ENCODE measurements around the gene PKP1.

Gene PKP1

DNA sequence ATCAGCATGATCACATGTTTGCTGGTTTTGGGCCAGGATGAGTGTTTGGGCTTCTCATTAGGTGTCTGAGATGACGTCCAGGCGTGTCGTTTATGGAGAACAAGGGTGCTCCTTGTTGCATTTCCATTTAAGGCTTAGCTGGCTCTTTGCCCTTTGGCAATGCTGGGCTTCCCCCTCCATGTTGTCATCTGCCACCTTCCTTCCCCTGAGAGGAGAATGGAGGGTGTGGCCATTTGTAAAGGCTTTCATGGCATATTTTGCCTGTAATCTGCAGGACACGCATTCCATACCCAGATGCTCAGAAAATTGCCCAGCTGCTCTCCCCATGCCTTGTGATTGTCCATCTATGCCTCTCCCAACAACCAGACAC is 27.7 kb downstream of the PKP1 start:
- Histone ChIP-seq H3K79me1 (replicated peaks; ENCODE audit: low read length, poor library complexity, severe bottlenecking) (no peaks in the 10 kb centered on the region), H3K4me2 (ENCODE audit: low read length, poor library complexity, severe bottlenecking) (no peak overlapping the region), H2AFZ (ENCODE audit: low read depth, low read length) (no peak overlapping the region), H4K8ac (ENCODE audit: low read length) (no peak overlapping the region), H3K4me1 (ENCODE audit: control insufficient read depth, insufficient read depth, low read depth, low read length) (peaks cover 3% of the 10 kb centered on the region), H4K91ac (ENCODE audit: low read length) (no peak overlapping the region), H3K23ac (ENCODE audit: low read length in 2 of 2) (no peak overlapping the region), H2BK120ac (ENCODE audit: low read depth, low read length) (no peak overlapping the region), H3K18ac (ENCODE audit: low read depth in 1 of 2, low read length in 2 of 2) (no peak overlapping the region), H3K4me3 (ENCODE audit: insufficient read depth in 1 of 2, low read depth in 1 of 2, low read length in 2 of 2) (no peak overlapping the region), H3K27ac (ENCODE audit: low read length, poor library complexity, severe bottlenecking) (no peak overlapping the region), H3K36me3 (ENCODE audit: control insufficient read depth in 1 of 2, insufficient read depth in 2 of 2, low read depth in 1 of 2, low read length in 2 of 2) (no peaks in the 10 kb centered on the region), H2BK5ac (ENCODE audit: low read depth, low read length, poor library complexity, severe bottlenecking) (no peak overlapping the region), H2AK5ac (ENCODE audit: low read length, severe bottlenecking) (no peak overlapping the region), H2BK12ac (ENCODE audit: low read length in 2 of 2) (no peak overlapping the region), H3K4ac (ENCODE audit: low read depth in 1 of 2, low read length in 2 of 2) (no peak overlapping the region), H3K9ac (ENCODE audit: low read length) (no peak overlapping the region), H3K9me3 (ENCODE audit: control insufficient read depth, low read length) (peaks cover 2% of the 10 kb centered on the region), H3K14ac (ENCODE audit: low read length in 2 of 2) (no peak overlapping the region), H3K27me3 (ENCODE audit: control insufficient read depth in 1 of 2, insufficient read depth in 1 of 2, low read length in 2 of 2) (peaks cover 71 to 73% of the 10 kb centered on the region in 2 experiments), H2BK15ac (ENCODE audit: low read depth, poor library complexity, severe bottlenecking) (no peak overlapping the region)
- no peak for DNase-seq
- 96% methylated on average over 3 of the region's 4 CpGs for WGBS

DNA sequence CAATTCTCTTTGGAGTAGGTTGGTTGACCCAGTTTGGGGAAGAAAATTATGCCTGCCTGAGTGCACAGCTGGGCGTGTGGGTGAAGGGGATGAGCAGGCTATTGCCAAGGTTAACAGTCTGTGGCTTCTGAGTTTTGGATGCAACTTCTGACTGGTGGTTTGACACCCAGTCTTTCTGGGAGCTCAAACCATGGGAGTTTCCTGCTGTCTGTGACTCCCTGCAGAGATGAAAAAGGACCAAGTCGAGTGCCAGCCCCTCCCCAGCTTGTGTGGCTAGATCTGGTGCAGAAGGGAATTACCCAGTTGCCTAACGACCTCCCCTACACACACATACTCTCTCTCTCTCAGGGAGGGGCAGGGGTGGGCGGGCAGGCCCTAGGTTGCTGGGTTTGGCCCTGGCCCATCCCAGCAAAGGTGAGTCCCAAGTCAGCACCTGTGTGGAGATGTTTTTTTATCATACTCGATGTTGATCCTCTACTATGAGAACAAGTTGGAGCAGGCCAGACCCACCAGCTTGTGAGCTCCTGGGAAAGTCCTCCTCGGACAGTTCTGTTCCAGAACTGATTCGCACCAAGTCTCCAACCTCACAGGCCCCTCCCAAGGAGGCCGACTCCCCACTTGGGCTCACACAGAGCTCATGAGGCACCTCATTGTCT is 28.2 kb downstream of the PKP1 start:
- Histone ChIP-seq H3K79me1 (replicated peaks; ENCODE audit: low read length, poor library complexity, severe bottlenecking) (no peaks in the 10 kb centered on the region), H3K36me3 (ENCODE audit: control insufficient read depth in 1 of 2, insufficient read depth in 2 of 2, low read depth in 1 of 2, low read length in 2 of 2) (no peaks in the 10 kb centered on the region), H3K4ac (ENCODE audit: low read depth in 1 of 2, low read length in 2 of 2) (no peak overlapping the region), H3K4me1 (ENCODE audit: control insufficient read depth, insufficient read depth, low read depth, low read length) (peaks cover 3% of the 10 kb centered on the region), H2BK15ac (ENCODE audit: low read depth, poor library complexity, severe bottlenecking) (no peak overlapping the region), H3K9me3 (ENCODE audit: control insufficient read depth, low read length) (peaks cover 3% of the 10 kb centered on the region), H3K27ac (ENCODE audit: low read length, poor library complexity, severe bottlenecking) (no peak overlapping the region), H2BK12ac (ENCODE audit: low read length in 2 of 2) (no peak overlapping the region), H2AK5ac (ENCODE audit: low read length, severe bottlenecking) (no peak overlapping the region), H3K4me2 (ENCODE audit: low read length, poor library complexity, severe bottlenecking) (no peak overlapping the region), H2BK120ac (ENCODE audit: low read depth, low read length) (no peak overlapping the region), H4K8ac (ENCODE audit: low read length) (no peak overlapping the region), H3K23ac (ENCODE audit: low read length in 2 of 2) (no peak overlapping the region), H4K91ac (ENCODE audit: low read length) (no peak overlapping the region), H3K4me3 (ENCODE audit: insufficient read depth in 1 of 2, low read depth in 1 of 2, low read length in 2 of 2) (no peak overlapping the region), H3K14ac (ENCODE audit: low read length in 2 of 2) (no peak overlapping the region), H2BK5ac (ENCODE audit: low read depth, low read length, poor library complexity, severe bottlenecking) (no peak overlapping the region), H2AFZ (ENCODE audit: low read depth, low read length) (no peak overlapping the region), H3K9ac (ENCODE audit: low read length) (no peak overlapping the region), H3K18ac (ENCODE audit: low read depth in 1 of 2, low read length in 2 of 2) (no peak overlapping the region), H3K27me3 (ENCODE audit: control insufficient read depth in 1 of 2, insufficient read depth in 1 of 2, low read length in 2 of 2) (peaks cover 71 to 74% of the 10 kb centered on the region in 2 experiments)
- WGBS: 29% methylated on average over 7 of the region's 8 CpGs
- DNase-seq: no peak

DNA sequence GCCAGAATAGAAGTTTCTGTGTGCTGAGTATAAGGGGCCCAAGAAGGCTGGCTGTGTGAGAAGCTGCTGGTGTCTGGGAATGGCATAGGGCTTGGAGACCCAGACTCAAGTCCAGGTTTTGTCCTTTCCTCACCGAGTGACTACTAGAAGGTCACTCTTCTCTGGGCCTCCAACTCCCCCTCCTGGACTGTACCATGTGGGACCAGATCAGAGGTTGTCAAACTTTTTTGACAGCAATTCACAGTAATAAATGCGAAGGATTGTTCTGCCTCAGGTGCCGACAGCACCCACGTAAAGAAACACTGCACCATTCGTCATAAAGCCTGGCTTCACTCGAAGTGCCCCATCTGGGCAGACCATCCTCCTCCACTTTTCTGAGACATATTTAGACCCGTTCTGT is 29.0 kb downstream of the PKP1 start:
- Histone ChIP-seq H3K14ac (ENCODE audit: low read length in 2 of 2) (no peak overlapping the region), H2BK15ac (ENCODE audit: low read depth, poor library complexity, severe bottlenecking) (no peak overlapping the region)

DNA sequence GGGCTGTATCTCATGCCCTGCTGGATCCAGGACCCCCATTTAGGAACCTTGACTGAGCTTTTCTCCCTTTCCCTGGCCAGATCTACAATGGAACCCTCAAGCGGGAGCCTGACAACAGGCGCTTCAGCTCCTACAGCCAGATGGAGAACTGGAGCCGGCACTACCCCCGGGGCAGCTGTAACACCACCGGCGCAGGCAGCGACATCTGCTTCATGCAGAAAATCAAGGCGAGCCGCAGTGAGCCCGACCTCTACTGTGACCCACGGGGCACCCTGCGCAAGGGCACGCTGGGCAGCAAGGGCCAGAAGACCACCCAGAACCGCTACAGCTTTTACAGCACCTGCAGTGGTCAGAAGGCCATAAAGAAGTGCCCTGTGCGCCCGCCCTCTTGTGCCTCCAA is 29.8 kb downstream of the PKP1 start:
- Histone ChIP-seq H3K4ac (ENCODE audit: low read depth in 1 of 2, low read length in 2 of 2) (no peak overlapping the region), H3K23ac (ENCODE audit: low read length in 2 of 2) (no peak overlapping the region), H3K79me1 (replicated peaks; ENCODE audit: low read length, poor library complexity, severe bottlenecking) (no peaks in the 10 kb centered on the region), H3K9me3 (ENCODE audit: control insufficient read depth, low read length) (peaks cover 3% of the 10 kb centered on the region), H4K91ac (ENCODE audit: low read length) (no peak overlapping the region), H3K18ac (ENCODE audit: low read depth in 1 of 2, low read length in 2 of 2) (no peak overlapping the region), H4K8ac (ENCODE audit: low read length) (no peak overlapping the region), H3K9ac (ENCODE audit: low read length) (no peak overlapping the region), H2AK5ac (ENCODE audit: low read length, severe bottlenecking) (no peak overlapping the region), H2BK12ac (ENCODE audit: low read length in 2 of 2) (no peak overlapping the region), H3K14ac (ENCODE audit: low read length in 2 of 2) (no peak overlapping the region), H3K4me3 (ENCODE audit: insufficient read depth in 1 of 2, low read depth in 1 of 2, low read length in 2 of 2) (no peak overlapping the region), H3K36me3 (ENCODE audit: control insufficient read depth in 1 of 2, insufficient read depth in 2 of 2, low read depth in 1 of 2, low read length in 2 of 2) (no peaks in the 10 kb centered on the region), H2BK120ac (ENCODE audit: low read depth, low read length) (no peak overlapping the region), H3K4me2 (ENCODE audit: low read length, poor library complexity, severe bottlenecking) (no peak overlapping the region), H2BK5ac (ENCODE audit: low read depth, low read length, poor library complexity, severe bottlenecking) (no peak overlapping the region), H2BK15ac (ENCODE audit: low read depth, poor library complexity, severe bottlenecking) (no peak overlapping the region), H3K4me1 (ENCODE audit: control insufficient read depth, insufficient read depth, low read depth, low read length) (peaks cover 3% of the 10 kb centered on the region), H3K27ac (ENCODE audit: low read length, poor library complexity, severe bottlenecking) (no peak overlapping the region), H2AFZ (ENCODE audit: low read depth, low read length) (no peak overlapping the region), H3K27me3 (ENCODE audit: control insufficient read depth in 1 of 2, insufficient read depth in 1 of 2, low read length in 2 of 2) (peaks cover 68 to 85% of the 10 kb centered on the region in 2 experiments)
- 90% methylated on average over 16 of the region's 16 CpGs for WGBS
- no peak for DNase-seq

More for the DNA sequence above, 29.0 kb downstream of the PKP1 start:
- Histone ChIP-seq H3K27me3 (ENCODE audit: control insufficient read depth in 1 of 2, insufficient read depth in 1 of 2, low read length in 2 of 2) (peaks cover 76 to 79% of the 10 kb centered on the region in 2 experiments), H3K9me3 (ENCODE audit: control insufficient read depth, low read length) (peaks cover 3% of the 10 kb centered on the region), H3K4me2 (ENCODE audit: low read length, poor library complexity, severe bottlenecking) (no peak overlapping the region), H3K23ac (ENCODE audit: low read length in 2 of 2) (no peak overlapping the region), H4K8ac (ENCODE audit: low read length) (no peak overlapping the region), H2BK5ac (ENCODE audit: low read depth, low read length, poor library complexity, severe bottlenecking) (no peak overlapping the region), H3K27ac (ENCODE audit: low read length, poor library complexity, severe bottlenecking) (no peak overlapping the region), H3K4me1 (ENCODE audit: control insufficient read depth, insufficient read depth, low read depth, low read length) (peaks cover 3% of the 10 kb centered on the region), H4K91ac (ENCODE audit: low read length) (no peak overlapping the region), H3K4ac (ENCODE audit: low read depth in 1 of 2, low read length in 2 of 2) (no peak overlapping the region), H3K9ac (ENCODE audit: low read length) (no peak overlapping the region), H3K36me3 (ENCODE audit: control insufficient read depth in 1 of 2, insufficient read depth in 2 of 2, low read depth in 1 of 2, low read length in 2 of 2) (no peaks in the 10 kb centered on the region), H2AFZ (ENCODE audit: low read depth, low read length) (no peak overlapping the region), H3K18ac (ENCODE audit: low read depth in 1 of 2, low read length in 2 of 2) (no peak overlapping the region), H3K79me1 (replicated peaks; ENCODE audit: low read length, poor library complexity, severe bottlenecking) (no peaks in the 10 kb centered on the region), H2AK5ac (ENCODE audit: low read length, severe bottlenecking) (no peak overlapping the region), H2BK120ac (ENCODE audit: low read depth, low read length) (no peak overlapping the region), H2BK12ac (ENCODE audit: low read length in 2 of 2) (no peak overlapping the region), H3K4me3 (ENCODE audit: insufficient read depth in 1 of 2, low read depth in 1 of 2, low read length in 2 of 2) (no peak overlapping the region)
- DNase-seq: no peak
- WGBS: 87% methylated on average over 7 of the region's 7 CpGs
